WERI-Rb-1 (cell line): ENCODE data around the gene SIAE.

Experiments
- DNase-seq: peaks from one replicate; pipeline ENCODE4 v3.0.0-alpha.2; 2020
- H3K27ac ChIP-seq: fragments of 250-450 bp; sonication (Bioruptor Pico); 2 replicates; pipeline ENCODE4 v1.5.1; 2020; ENCODE audit warnings: mild to moderate bottlenecking, moderate library complexity
- H3K27me3 ChIP-seq: fragments of 250-450 bp; sonication (Bioruptor Pico); 2 replicates; pipeline ENCODE4 v1.5.1; 2021; ENCODE audit warnings: mild to moderate bottlenecking, low read depth, moderate library complexity; ENCODE audit not compliant: insufficient read depth, severe bottlenecking
- H3K36me3 ChIP-seq: fragments of 250-450 bp; sonication (Bioruptor Pico); 2 replicates; pipeline ENCODE4 v1.5.1; 2020; ENCODE audit warnings: mild to moderate bottlenecking, moderate library complexity
- H3K4me3 ChIP-seq: 2 replicates; pipeline ENCODE4 v1.5.1; 2011; ENCODE audit warnings: low read depth, mild to moderate bottlenecking, control low read depth, low read length
- H3K9me3 ChIP-seq: fragments of 250-450 bp; sonication (Bioruptor Pico); 2 replicates; pipeline ENCODE4 v1.5.1; 2021; ENCODE audit warnings: mild to moderate bottlenecking, moderate library complexity; ENCODE audit not compliant: severe bottlenecking
- TF ChIP-seq, protein P1 (sequence below): IDR thresholded peaks from 2 replicates; pipeline ENCODE4 v1.5.1; 2011; ENCODE audit warnings: low read depth, mild to moderate bottlenecking, control low read depth, inconsistent platforms, low read length

SIAE gene

DNA sequence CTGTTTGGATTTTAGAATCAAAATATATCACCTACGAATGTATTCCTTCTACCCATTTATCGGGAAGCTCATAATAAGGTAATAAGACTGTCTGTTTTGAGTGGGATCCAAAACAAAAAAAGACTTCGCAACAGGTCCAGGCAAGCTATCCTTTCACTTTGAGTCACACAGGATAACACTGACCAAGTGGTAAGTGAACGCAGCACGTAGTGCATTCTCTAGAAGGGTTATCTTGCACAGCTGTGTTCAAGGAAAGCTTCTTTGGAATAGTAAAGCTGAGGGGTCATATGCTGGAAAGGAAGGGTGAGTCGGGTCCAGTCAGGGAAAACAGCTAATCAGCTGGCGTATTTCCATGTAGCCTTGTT lies 43.9 kb upstream of the SIAE start:
- peak overlapping the region; percentile 42 for H3K4me3 ChIP-seq
- no peaks in the 10 kb centered on the region for H3K36me3 ChIP-seq
- TF ChIP-seq, protein P1, sequence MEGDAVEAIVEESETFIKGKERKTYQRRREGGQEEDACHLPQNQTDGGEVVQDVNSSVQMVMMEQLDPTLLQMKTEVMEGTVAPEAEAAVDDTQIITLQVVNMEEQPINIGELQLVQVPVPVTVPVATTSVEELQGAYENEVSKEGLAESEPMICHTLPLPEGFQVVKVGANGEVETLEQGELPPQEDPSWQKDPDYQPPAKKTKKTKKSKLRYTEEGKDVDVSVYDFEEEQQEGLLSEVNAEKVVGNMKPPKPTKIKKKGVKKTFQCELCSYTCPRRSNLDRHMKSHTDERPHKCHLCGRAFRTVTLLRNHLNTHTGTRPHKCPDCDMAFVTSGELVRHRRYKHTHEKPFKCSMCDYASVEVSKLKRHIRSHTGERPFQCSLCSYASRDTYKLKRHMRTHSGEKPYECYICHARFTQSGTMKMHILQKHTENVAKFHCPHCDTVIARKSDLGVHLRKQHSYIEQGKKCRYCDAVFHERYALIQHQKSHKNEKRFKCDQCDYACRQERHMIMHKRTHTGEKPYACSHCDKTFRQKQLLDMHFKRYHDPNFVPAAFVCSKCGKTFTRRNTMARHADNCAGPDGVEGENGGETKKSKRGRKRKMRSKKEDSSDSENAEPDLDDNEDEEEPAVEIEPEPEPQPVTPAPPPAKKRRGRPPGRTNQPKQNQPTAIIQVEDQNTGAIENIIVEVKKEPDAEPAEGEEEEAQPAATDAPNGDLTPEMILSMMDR = no peak
- H3K27me3 ChIP-seq = no peaks in the 10 kb centered on the region
- no peak overlapping the region for H3K27ac ChIP-seq
- DNase-seq = no peak
- H3K9me3 ChIP-seq = no peaks in the 10 kb centered on the region

DNA sequence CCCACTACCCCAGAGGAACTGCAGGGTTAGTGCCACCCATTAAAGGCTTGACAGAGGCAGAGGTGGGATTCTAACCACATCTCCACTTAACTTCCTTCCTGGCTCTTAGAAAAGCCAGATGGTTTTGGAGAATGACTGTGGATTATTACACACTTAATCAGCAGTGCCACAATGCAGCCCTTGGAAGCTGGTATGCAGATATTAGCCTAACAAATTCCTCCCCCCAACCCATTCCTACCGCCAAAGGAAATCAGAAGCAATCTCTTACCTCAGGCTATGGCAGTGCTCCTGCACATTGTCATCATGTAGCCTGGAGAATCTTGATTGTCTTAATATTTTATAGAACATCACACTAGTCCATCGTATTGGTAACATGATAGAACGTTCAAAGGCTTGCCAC lies 43.1 kb upstream of the SIAE start:
- Histone ChIP-seq H3K36me3 (no peaks in the 10 kb centered on the region), H3K4me3 (no peak overlapping the region), H3K9me3 (no peaks in the 10 kb centered on the region), H3K27me3 (no peaks in the 10 kb centered on the region), H3K27ac (no peak overlapping the region)
- TF ChIP-seq, protein P1 = no peak
- no peak for DNase-seq

DNA sequence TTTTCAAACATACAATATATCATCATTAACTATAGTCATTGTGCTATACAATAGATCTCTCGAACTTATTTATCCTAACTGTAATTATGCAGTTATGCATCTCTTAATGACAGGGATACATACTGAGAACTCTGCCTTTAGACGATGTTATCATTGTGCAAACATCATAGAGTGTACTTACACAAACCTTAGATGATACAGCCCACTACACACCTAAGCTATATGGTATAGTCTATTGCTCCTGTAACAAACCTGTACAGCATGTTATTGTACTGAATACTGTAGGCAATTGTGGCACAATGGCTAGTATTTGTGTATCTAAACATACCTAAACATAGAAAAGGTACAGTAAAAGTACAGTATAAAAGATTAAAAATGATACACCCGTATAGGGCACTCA lies 38.9 kb upstream of the SIAE start:
- TF ChIP-seq, protein P1 = no peak
- Histone ChIP-seq H3K4me3 (no peak overlapping the region), H3K27me3 (no peaks in the 10 kb centered on the region), H3K36me3 (no peaks in the 10 kb centered on the region), H3K9me3 (no peaks in the 10 kb centered on the region), H3K27ac (no peak overlapping the region)
- no peak for DNase-seq

DNA sequence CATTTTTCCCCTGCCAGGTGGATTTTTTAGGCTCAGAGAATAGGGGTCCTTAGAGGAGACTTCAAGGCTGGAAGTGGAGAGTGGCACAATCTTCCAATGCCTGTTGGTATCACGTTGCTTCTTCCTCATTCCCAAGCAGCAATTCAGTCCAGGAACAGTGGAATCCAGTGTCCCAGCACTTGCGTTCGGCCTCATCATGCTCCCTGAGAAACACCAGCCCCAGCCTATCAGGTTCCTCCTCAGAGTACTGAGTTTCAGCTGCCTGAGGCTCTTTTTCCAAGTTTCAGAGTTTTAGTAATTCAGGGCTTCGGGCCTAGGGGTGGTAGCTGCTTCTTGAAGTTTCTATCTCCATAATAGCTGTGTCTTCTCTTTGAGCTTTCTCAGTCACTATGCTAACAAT lies 34.3 kb upstream of the SIAE start:
- no peaks in the 10 kb centered on the region for H3K36me3 ChIP-seq
- no peak overlapping the region for H3K4me3 ChIP-seq
- H3K27ac ChIP-seq = no peak overlapping the region
- no peaks in the 10 kb centered on the region for H3K27me3 ChIP-seq
- TF ChIP-seq, protein P1 = no peak
- no peak for DNase-seq
- no peaks in the 10 kb centered on the region for H3K9me3 ChIP-seq

DNA sequence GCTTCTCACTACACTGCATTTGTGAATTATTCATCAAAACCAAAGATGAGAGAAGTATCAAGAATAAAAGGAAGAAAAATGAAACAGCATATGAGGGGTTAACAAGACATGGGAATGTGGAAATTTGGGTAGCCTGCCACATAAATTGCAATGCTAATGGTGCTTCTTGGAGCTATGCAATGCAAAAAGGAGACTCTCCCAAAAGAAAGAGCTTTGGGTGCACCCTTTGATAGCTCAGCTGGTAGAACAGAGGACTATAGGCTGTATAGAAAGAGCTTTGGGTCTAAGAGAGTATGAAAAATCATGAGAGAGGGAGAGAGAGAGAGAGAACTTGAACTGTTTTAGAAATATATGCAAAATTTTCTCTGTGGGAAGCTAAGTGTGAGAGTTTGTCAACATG lies 26.5 kb upstream of the SIAE start:
- Histone ChIP-seq H3K4me3 (no peak overlapping the region), H3K27me3 (no peaks in the 10 kb centered on the region), H3K36me3 (no peaks in the 10 kb centered on the region; the same call in 1 of the 2 replicates), H3K27ac (no peak overlapping the region), H3K9me3 (no peaks in the 10 kb centered on the region)
- TF ChIP-seq, protein P1 = no peak
- no peak for DNase-seq

DNA sequence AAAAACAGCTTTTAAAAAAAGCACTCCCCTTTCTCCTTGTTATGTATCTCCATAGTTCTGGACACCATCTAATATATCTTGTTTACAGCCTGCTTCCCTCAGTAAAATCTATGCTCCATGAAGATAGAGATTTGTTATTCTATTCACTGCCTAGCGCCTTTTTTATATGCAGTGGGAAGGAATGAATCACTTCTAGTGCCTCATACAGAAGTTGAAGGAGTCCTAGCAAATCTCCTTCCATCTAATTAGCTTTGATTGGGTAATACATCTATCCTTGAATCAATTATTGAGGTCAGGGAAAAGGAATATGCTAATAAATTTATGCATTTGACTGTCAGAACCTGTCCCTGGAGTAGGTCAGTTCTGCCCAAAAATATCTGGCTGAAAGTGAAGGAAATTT lies 26.0 kb upstream of the SIAE start:
- no peak overlapping the region for H3K4me3 ChIP-seq
- no peak for DNase-seq
- H3K9me3 ChIP-seq = no peaks in the 10 kb centered on the region
- no peak overlapping the region for H3K27ac ChIP-seq
- H3K27me3 ChIP-seq = no peaks in the 10 kb centered on the region
- H3K36me3 ChIP-seq = no peaks in the 10 kb centered on the region; the same call in 1 of the 2 replicates
- TF ChIP-seq, protein P1 = no peak
